ENCODE data around the gene KAZN.

- TF ChIP-seq CTCF (IDR thresholded peaks at IDR 0.05; ENCODE audit: low read length) (no peak), EZH2 (IDR thresholded peaks at IDR 0.05; ENCODE audit: borderline replicate concordance, low read length) (no peak)
These were observed 37.3 kb upstream of the KAZN start for GRCh38 chr1:14561014-14561693.
